K562 (cell line): ENCODE results near the gene DPH1. TPM values are rescaled to one million over a fixed set of nuclear protein-coding genes. Genes with fewer than 3 reads are reported as not detected.

Source experiments
- EHMT2 ChIP-seq: fragments of 450-650 bp; IDR thresholded peaks from 2 replicates; pipeline ENCODE4 v1.6.1; 2018; ENCODE audit warnings: antibody characterized with exemption
- GATAD2A ChIP-seq: fragments of 450-650 bp; IDR thresholded peaks from 2 replicates; pipeline ENCODE4 v1.6.1; 2017
- HOXB6 ChIP-seq: fragments of 250-450 bp; sonication (Bioruptor Pico); IDR thresholded peaks from 2 replicates; pipeline ENCODE4 v1.5.1; 2022; ENCODE audit warnings: mild to moderate bottlenecking, borderline replicate concordance
- JUN ChIP-seq, 2 experiments: sonication (generic) in 1 of 2; formaldehyde crosslinking in 1 of 2; IDR thresholded peaks; 2 replicates each; pipeline versions ENCODE4 v1.6.1 to v1.8.0; 2012 to 2022; ENCODE audit warnings: borderline replicate concordance in 2 of 2, mild to moderate bottlenecking in 2 of 2, improper control_type of control experiment in 1 of 2, low read depth in 1 of 2, low read length in 1 of 2, missing genetic modification reagents in 1 of 2
- NELFE ChIP-seq: IDR thresholded peaks from 2 replicates; pipeline ENCODE4 v1.6.1; 2011; ENCODE audit warnings: mild to moderate bottlenecking; ENCODE audit not compliant: insufficient read depth, insufficient read length
- RHOXF2B ChIP-seq: fragments of 250-450 bp; sonication (Bioruptor Pico); conservative IDR thresholded peaks from 2 replicates; pipeline ENCODE4 v1.5.1; 2021
- STAT5B ChIP-seq: fragments of 250-450 bp; sonication (Bioruptor Pico); IDR thresholded peaks from 2 replicates; pipeline ENCODE4 v1.8.0; 2021; ENCODE audit warnings: mild to moderate bottlenecking, inconsistent platforms
- ZKSCAN8 ChIP-seq: fragments of 200-800 bp; sonication (Bioruptor generic); IDR thresholded peaks from 2 replicates; pipeline ENCODE4 v1.6.1; 2016; ENCODE audit warnings: missing genetic modification characterization, missing compliant biosample characterization
- ZNF3 ChIP-seq: fragments of 250-450 bp; sonication (Bioruptor Pico); IDR thresholded peaks from 2 replicates; pipeline ENCODE4 v1.5.0; 2021; ENCODE audit warnings: mild to moderate bottlenecking, moderate library complexity
- ZNF644 ChIP-seq: fragments of 200-800 bp; sonication (Bioruptor generic); IDR thresholded peaks from 2 replicates; pipeline ENCODE4 v1.6.1; 2016; ENCODE audit warnings: low read depth, missing genetic modification characterization, missing compliant biosample characterization
- polyA plus RNA-seq, 8 experiments: library from polyadenylated mRNA; depleted of rRNA in 4 of 8; stranded (reverse) in 5 of 8; unstranded in 3 of 8; fragments of >200 nt; fragmentation: Nextera tagmentation in 2 of 8; fragmentation: Illumina TruSeq in 1 of 8; extraction: Ambion mirVana in 2 of 8; extraction: Trizol in 1 of 8; gene quantifications; 2 replicates each; pipeline versions ENCODE4 v1.2.1 to v1.2.3, GENCODE V29; 2011 to 2014; ENCODE audit warnings: inconsistent platforms in 1 of 8, missing spikeins in 1 of 8
- total RNA-seq, 7 experiments: library from RNA; depleted of rRNA in 6 of 7; stranded (reverse); fragments of >200 nt in 6 of 7; fragmentation: Illumina TruSeq in 2 of 7; extraction: Trizol in 2 of 7; gene quantifications; 2 replicates each; pipeline versions ENCODE4 v1.2.1 to v1.2.3, GENCODE V29; 2011 to 2021; ENCODE audit warnings: low replicate concordance in 1 of 7
- TF ChIP-seq, protein P1 (sequence below): fragments of 450-650 bp; IDR thresholded peaks from 2 replicates; pipeline ENCODE4 v1.6.1; 2017; ENCODE audit warnings: mild to moderate bottlenecking, moderate library complexity
- TF ChIP-seq, protein P2 (sequence below), 2 experiments: fragments of 150-350 bp in 1 of 2; IDR thresholded peaks; 2 replicates each; pipeline ENCODE4 v1.6.1; 2012 to 2016; ENCODE audit warnings: low read depth in 2 of 2, low read length in 2 of 2, mild to moderate bottlenecking in 1 of 2, moderate library complexity in 1 of 2
- TF ChIP-seq, protein P3 (sequence below): fragments of 250-450 bp; sonication (Bioruptor Pico); IDR thresholded peaks from 2 replicates; pipeline ENCODE4 v1.4.0; 2020
- TF ChIP-seq, protein P4 (sequence below): fragments of 450-650 bp; formaldehyde crosslinking; IDR thresholded peaks from 2 replicates; pipeline ENCODE4 v1.4.0; 2020; ENCODE audit warnings: mild to moderate bottlenecking
- TF ChIP-seq, protein P5 (sequence below): fragments of 450-650 bp; formaldehyde crosslinking; IDR thresholded peaks from 2 replicates; pipeline ENCODE4 v1.4.0; 2020; ENCODE audit warnings: mild to moderate bottlenecking, moderate library complexity
- TF ChIP-seq, protein P6 (sequence below): fragments of 450-650 bp; IDR thresholded peaks from 2 replicates; pipeline ENCODE4 v1.7.0; 2016; ENCODE audit warnings: borderline replicate concordance

Gene DPH1
- total and polyA plus RNA-seq, 9 of the 15 experiments (the other 6 are each of a cell fraction or from before 2014, with no cell fraction given) = 0.42 to 40.6 (median 20.2) TPM

DNA sequence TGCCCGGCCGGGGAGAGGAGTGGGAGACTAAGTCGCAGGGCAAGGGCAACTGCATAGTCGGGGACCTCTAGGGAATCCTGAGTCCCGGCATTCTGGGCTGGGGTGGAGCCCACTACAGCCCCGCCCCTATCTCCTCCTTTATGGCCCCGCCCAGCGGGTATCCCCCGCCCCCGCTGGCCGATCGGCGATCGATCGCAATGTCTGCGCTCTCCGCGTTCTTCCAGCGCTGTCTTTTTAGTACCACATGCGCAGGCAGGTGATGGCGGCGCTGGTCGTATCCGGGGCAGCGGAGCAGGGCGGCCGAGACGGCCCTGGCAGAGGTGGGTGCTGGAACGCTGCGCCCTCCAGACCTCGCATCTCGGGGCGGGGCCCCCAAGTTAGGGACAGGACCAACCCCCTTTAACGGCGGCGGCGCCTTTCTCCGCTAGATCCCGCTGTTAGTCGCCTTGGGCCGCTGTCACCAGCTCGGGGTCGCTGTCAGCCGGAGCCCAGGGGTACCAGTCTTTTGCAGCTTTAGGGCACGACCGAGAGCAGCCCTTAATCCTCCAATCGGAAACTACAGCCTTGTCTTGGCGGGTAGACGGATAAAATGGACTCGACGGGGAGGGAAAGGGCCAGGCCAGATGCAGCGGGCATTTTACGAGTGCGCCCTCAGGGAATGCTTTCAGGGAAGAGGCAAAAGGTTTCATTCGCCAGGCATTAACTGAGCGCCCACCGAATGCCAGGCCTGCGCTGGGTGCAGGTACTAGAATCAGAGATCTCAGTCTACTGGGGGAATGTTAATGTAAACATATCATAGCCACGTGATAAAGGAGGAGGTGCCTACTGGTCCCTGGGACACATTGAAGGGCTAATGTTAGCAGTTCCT is at the start of gene DPH1 (continued):
- TF ChIP-seq, protein P1, sequence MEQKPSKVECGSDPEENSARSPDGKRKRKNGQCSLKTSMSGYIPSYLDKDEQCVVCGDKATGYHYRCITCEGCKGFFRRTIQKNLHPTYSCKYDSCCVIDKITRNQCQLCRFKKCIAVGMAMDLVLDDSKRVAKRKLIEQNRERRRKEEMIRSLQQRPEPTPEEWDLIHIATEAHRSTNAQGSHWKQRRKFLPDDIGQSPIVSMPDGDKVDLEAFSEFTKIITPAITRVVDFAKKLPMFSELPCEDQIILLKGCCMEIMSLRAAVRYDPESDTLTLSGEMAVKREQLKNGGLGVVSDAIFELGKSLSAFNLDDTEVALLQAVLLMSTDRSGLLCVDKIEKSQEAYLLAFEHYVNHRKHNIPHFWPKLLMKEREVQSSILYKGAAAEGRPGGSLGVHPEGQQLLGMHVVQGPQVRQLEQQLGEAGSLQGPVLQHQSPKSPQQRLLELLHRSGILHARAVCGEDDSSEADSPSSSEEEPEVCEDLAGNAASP = no peak
- no peak for TF ChIP-seq ZNF644 (tag)
- no peak for TF ChIP-seq HOXB6 (CRISPR knock-in tag)
- TF ChIP-seq, protein P2, sequence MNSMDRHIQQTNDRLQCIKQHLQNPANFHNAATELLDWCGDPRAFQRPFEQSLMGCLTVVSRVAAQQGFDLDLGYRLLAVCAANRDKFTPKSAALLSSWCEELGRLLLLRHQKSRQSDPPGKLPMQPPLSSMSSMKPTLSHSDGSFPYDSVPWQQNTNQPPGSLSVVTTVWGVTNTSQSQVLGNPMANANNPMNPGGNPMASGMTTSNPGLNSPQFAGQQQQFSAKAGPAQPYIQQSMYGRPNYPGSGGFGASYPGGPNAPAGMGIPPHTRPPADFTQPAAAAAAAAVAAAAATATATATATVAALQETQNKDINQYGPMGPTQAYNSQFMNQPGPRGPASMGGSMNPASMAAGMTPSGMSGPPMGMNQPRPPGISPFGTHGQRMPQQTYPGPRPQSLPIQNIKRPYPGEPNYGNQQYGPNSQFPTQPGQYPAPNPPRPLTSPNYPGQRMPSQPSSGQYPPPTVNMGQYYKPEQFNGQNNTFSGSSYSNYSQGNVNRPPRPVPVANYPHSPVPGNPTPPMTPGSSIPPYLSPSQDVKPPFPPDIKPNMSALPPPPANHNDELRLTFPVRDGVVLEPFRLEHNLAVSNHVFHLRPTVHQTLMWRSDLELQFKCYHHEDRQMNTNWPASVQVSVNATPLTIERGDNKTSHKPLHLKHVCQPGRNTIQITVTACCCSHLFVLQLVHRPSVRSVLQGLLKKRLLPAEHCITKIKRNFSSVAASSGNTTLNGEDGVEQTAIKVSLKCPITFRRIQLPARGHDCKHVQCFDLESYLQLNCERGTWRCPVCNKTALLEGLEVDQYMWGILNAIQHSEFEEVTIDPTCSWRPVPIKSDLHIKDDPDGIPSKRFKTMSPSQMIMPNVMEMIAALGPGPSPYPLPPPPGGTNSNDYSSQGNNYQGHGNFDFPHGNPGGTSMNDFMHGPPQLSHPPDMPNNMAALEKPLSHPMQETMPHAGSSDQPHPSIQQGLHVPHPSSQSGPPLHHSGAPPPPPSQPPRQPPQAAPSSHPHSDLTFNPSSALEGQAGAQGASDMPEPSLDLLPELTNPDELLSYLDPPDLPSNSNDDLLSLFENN (IDR thresholded peaks at IDR 0.05; ENCODE audit: low read depth in 2 of 2, low read length in 2 of 2) = peak; percentile 57 to 97; a peak in 2 of 4 replicates
- TF ChIP-seq, protein P3, sequence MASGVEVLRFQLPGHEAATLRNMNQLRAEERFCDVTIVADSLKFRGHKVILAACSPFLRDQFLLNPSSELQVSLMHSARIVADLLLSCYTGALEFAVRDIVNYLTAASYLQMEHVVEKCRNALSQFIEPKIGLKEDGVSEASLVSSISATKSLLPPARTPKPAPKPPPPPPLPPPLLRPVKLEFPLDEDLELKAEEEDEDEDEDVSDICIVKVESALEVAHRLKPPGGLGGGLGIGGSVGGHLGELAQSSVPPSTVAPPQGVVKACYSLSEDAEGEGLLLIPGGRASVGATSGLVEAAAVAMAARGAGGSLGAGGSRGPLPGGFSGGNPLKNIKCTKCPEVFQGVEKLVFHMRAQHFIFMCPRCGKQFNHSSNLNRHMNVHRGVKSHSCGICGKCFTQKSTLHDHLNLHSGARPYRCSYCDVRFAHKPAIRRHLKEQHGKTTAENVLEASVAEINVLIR (CRISPR knock-in tag) = no peak
- TF ChIP-seq, protein P4, sequence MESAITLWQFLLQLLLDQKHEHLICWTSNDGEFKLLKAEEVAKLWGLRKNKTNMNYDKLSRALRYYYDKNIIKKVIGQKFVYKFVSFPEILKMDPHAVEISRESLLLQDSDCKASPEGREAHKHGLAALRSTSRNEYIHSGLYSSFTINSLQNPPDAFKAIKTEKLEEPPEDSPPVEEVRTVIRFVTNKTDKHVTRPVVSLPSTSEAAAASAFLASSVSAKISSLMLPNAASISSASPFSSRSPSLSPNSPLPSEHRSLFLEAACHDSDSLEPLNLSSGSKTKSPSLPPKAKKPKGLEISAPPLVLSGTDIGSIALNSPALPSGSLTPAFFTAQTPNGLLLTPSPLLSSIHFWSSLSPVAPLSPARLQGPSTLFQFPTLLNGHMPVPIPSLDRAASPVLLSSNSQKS = no peak
- no peak for TF ChIP-seq EHMT2
- TF ChIP-seq, protein P5, sequence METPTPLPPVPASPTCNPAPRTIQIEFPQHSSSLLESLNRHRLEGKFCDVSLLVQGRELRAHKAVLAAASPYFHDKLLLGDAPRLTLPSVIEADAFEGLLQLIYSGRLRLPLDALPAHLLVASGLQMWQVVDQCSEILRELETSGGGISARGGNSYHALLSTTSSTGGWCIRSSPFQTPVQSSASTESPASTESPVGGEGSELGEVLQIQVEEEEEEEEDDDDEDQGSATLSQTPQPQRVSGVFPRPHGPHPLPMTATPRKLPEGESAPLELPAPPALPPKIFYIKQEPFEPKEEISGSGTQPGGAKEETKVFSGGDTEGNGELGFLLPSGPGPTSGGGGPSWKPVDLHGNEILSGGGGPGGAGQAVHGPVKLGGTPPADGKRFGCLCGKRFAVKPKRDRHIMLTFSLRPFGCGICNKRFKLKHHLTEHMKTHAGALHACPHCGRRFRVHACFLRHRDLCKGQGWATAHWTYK (CRISPR knock-in tag) = peak; percentile 80; the same call in 1 of the 2 replicates
- TF ChIP-seq, protein P6, sequence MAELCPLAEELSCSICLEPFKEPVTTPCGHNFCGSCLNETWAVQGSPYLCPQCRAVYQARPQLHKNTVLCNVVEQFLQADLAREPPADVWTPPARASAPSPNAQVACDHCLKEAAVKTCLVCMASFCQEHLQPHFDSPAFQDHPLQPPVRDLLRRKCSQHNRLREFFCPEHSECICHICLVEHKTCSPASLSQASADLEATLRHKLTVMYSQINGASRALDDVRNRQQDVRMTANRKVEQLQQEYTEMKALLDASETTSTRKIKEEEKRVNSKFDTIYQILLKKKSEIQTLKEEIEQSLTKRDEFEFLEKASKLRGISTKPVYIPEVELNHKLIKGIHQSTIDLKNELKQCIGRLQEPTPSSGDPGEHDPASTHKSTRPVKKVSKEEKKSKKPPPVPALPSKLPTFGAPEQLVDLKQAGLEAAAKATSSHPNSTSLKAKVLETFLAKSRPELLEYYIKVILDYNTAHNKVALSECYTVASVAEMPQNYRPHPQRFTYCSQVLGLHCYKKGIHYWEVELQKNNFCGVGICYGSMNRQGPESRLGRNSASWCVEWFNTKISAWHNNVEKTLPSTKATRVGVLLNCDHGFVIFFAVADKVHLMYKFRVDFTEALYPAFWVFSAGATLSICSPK = no peak
- peak; percentile 16; the same call in 1 of the 2 replicates for TF ChIP-seq JUN (IDR thresholded peaks at IDR 0.05; ENCODE audit: borderline replicate concordance, low read depth, low read length)
- TF ChIP-seq JUN (CRISPR knock-in tag; IDR thresholded peaks at IDR 0.05; ENCODE audit: borderline replicate concordance) = 0 out of 2 replicates have a peak, but pooled peaks have one; percentile 17
- TF ChIP-seq NELFE = no peak
- TF ChIP-seq ZNF3 = no peak
- TF ChIP-seq ZKSCAN8 (CRISPR knock-in tag) = no peak
- TF ChIP-seq RHOXF2B = no peak
- TF ChIP-seq STAT5B = no peak
- no peak for TF ChIP-seq GATAD2A
